ENCODE data around the gene PDE6C.

DNA sequence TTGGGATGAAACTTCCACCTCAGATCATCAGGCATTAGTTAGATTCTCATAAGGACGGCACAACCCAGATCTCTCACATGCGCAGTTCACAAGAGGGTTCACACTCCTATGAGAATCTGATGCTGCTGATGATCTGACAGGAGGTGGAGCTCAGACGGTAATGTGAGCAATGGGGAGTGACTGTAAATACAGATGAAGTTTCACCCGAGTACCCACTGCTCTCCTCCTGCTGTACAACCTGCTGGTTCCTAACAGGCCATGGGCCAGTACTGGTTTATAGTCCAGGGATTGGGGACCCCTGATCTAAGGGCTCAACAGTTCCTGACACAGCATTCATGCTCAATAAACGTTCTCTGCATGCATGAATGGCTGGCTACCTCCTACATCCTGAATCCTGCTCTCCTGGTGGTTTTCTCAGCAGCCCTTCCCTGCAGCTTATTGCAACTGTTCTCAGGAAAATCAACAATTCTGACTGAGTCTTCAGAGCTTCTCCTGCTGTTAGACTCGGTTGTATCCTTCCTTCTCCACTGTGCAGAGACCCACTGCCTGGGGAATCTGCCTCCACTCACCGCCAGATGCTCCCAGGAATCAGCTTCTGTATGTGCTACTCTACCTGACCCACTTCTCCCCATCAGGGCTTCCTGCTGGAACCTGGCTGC is 17.4 kb downstream of the PDE6C start:
- no peak for TF ChIP-seq CTCF (IDR thresholded peaks at IDR 0.05)
- TF ChIP-seq NR2C2 (CRISPR knock-in tag; IDR thresholded peaks at IDR 0.05) = no peak
- TF ChIP-seq, protein P1, sequence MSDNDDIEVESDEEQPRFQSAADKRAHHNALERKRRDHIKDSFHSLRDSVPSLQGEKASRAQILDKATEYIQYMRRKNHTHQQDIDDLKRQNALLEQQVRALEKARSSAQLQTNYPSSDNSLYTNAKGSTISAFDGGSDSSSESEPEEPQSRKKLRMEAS (CRISPR knock-in tag; IDR thresholded peaks at IDR 0.05) = no peak
- TF ChIP-seq TCF7 (CRISPR knock-in tag; IDR thresholded peaks at IDR 0.05; ENCODE audit: low read depth) = no peak
- TF ChIP-seq E2F4 (CRISPR knock-in tag; IDR thresholded peaks at IDR 0.05; ENCODE audit: borderline replicate concordance, low read depth) = no peak
- no peak for TF ChIP-seq IRF1 (CRISPR knock-in tag; IDR thresholded peaks at IDR 0.05)
- no peak for TF ChIP-seq ARID4B (CRISPR knock-in tag; IDR thresholded peaks at IDR 0.05; ENCODE audit: borderline replicate concordance)
